ENCODE results near the gene RFPL2. TPM values are rescaled to one million over a fixed set of nuclear protein-coding genes. Genes with fewer than 3 reads are reported as not detected.

Gene RFPL2
- total RNA-seq, 1 experiment from 2014 or later: 0.48 TPM

DNA sequence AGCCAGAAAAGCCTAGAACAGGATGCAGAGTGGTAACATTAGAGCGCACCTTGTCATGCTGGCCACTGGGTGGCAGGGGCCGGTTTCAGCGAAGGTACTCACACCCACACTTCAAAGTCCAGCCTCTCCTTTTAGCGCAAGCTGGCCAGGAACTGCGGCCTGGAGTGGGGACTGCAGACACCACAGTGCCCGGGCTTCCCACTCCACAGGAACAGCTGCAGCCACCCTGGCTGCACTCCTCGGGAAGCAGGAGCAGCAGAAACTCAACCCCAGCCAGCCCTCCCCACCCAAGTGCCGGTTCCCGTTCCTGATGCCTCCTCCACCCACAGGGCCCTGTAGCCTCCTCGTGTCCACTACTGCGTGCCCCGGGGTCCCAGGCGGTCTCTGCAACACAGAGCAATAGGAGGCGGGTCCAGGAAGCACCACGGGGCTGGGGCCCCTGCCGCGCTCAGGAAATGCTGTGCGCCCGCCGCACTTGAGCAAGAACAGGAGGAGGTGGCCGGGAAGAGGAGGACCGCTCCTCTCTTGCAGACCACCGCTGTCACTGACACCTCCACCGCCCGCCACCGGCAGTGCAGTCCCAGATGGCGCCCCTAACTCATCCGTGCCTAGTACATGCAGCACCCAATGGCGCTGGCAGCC is 2.2 kb downstream of the RFPL2 start (continued):
- TF ChIP-seq NFATC4 (CRISPR knock-in tag; IDR thresholded peaks at IDR 0.05): no peak
- TF ChIP-seq, protein P1, sequence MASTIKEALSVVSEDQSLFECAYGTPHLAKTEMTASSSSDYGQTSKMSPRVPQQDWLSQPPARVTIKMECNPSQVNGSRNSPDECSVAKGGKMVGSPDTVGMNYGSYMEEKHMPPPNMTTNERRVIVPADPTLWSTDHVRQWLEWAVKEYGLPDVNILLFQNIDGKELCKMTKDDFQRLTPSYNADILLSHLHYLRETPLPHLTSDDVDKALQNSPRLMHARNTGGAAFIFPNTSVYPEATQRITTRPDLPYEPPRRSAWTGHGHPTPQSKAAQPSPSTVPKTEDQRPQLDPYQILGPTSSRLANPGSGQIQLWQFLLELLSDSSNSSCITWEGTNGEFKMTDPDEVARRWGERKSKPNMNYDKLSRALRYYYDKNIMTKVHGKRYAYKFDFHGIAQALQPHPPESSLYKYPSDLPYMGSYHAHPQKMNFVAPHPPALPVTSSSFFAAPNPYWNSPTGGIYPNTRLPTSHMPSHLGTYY (CRISPR knock-in tag; IDR thresholded peaks at IDR 0.05): no peak
- TF ChIP-seq, protein P2, sequence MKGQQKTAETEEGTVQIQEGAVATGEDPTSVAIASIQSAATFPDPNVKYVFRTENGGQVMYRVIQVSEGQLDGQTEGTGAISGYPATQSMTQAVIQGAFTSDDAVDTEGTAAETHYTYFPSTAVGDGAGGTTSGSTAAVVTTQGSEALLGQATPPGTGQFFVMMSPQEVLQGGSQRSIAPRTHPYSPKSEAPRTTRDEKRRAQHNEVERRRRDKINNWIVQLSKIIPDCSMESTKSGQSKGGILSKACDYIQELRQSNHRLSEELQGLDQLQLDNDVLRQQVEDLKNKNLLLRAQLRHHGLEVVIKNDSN (CRISPR knock-in tag; IDR thresholded peaks at IDR 0.05): no peak
- TF ChIP-seq, protein P3, sequence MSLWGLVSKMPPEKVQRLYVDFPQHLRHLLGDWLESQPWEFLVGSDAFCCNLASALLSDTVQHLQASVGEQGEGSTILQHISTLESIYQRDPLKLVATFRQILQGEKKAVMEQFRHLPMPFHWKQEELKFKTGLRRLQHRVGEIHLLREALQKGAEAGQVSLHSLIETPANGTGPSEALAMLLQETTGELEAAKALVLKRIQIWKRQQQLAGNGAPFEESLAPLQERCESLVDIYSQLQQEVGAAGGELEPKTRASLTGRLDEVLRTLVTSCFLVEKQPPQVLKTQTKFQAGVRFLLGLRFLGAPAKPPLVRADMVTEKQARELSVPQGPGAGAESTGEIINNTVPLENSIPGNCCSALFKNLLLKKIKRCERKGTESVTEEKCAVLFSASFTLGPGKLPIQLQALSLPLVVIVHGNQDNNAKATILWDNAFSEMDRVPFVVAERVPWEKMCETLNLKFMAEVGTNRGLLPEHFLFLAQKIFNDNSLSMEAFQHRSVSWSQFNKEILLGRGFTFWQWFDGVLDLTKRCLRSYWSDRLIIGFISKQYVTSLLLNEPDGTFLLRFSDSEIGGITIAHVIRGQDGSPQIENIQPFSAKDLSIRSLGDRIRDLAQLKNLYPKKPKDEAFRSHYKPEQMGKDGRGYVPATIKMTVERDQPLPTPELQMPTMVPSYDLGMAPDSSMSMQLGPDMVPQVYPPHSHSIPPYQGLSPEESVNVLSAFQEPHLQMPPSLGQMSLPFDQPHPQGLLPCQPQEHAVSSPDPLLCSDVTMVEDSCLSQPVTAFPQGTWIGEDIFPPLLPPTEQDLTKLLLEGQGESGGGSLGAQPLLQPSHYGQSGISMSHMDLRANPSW (CRISPR knock-in tag; conservative IDR thresholded peaks at IDR 0.05; ENCODE audit: low read depth): no peak
- no peak for TF ChIP-seq ATF1 (CRISPR knock-in tag; IDR thresholded peaks at IDR 0.05)
- no peak for TF ChIP-seq KAT7 (CRISPR knock-in tag; IDR thresholded peaks at IDR 0.05; ENCODE audit: borderline replicate concordance)
- no peak for TF ChIP-seq ELF4 (CRISPR knock-in tag; IDR thresholded peaks at IDR 0.05; ENCODE audit: low read depth)
- TF ChIP-seq, protein P4, sequence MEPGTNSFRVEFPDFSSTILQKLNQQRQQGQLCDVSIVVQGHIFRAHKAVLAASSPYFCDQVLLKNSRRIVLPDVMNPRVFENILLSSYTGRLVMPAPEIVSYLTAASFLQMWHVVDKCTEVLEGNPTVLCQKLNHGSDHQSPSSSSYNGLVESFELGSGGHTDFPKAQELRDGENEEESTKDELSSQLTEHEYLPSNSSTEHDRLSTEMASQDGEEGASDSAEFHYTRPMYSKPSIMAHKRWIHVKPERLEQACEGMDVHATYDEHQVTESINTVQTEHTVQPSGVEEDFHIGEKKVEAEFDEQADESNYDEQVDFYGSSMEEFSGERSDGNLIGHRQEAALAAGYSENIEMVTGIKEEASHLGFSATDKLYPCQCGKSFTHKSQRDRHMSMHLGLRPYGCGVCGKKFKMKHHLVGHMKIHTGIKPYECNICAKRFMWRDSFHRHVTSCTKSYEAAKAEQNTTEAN (CRISPR knock-in tag; IDR thresholded peaks at IDR 0.05): no peak
- TF ChIP-seq ZNF219 (CRISPR knock-in tag; IDR thresholded peaks at IDR 0.05; ENCODE audit: borderline replicate concordance): no peak
- TF ChIP-seq, protein P5, sequence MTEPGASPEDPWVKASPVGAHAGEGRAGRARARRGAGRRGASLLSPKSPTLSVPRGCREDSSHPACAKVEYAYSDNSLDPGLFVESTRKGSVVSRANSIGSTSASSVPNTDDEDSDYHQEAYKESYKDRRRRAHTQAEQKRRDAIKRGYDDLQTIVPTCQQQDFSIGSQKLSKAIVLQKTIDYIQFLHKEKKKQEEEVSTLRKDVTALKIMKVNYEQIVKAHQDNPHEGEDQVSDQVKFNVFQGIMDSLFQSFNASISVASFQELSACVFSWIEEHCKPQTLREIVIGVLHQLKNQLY (CRISPR knock-in tag; IDR thresholded peaks at IDR 0.05): no peak
- TF ChIP-seq, protein P6, sequence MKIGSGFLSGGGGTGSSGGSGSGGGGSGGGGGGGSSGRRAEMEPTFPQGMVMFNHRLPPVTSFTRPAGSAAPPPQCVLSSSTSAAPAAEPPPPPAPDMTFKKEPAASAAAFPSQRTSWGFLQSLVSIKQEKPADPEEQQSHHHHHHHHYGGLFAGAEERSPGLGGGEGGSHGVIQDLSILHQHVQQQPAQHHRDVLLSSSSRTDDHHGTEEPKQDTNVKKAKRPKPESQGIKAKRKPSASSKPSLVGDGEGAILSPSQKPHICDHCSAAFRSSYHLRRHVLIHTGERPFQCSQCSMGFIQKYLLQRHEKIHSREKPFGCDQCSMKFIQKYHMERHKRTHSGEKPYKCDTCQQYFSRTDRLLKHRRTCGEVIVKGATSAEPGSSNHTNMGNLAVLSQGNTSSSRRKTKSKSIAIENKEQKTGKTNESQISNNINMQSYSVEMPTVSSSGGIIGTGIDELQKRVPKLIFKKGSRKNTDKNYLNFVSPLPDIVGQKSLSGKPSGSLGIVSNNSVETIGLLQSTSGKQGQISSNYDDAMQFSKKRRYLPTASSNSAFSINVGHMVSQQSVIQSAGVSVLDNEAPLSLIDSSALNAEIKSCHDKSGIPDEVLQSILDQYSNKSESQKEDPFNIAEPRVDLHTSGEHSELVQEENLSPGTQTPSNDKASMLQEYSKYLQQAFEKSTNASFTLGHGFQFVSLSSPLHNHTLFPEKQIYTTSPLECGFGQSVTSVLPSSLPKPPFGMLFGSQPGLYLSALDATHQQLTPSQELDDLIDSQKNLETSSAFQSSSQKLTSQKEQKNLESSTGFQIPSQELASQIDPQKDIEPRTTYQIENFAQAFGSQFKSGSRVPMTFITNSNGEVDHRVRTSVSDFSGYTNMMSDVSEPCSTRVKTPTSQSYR (CRISPR knock-in tag; IDR thresholded peaks at IDR 0.05): no peak
- TF ChIP-seq, protein P7, sequence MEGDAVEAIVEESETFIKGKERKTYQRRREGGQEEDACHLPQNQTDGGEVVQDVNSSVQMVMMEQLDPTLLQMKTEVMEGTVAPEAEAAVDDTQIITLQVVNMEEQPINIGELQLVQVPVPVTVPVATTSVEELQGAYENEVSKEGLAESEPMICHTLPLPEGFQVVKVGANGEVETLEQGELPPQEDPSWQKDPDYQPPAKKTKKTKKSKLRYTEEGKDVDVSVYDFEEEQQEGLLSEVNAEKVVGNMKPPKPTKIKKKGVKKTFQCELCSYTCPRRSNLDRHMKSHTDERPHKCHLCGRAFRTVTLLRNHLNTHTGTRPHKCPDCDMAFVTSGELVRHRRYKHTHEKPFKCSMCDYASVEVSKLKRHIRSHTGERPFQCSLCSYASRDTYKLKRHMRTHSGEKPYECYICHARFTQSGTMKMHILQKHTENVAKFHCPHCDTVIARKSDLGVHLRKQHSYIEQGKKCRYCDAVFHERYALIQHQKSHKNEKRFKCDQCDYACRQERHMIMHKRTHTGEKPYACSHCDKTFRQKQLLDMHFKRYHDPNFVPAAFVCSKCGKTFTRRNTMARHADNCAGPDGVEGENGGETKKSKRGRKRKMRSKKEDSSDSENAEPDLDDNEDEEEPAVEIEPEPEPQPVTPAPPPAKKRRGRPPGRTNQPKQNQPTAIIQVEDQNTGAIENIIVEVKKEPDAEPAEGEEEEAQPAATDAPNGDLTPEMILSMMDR (IDR thresholded peaks at IDR 0.05): peak; percentile 37
- TF ChIP-seq SMAD3 (CRISPR knock-in tag; IDR thresholded peaks at IDR 0.05; ENCODE audit: borderline replicate concordance): no peak

DNA sequence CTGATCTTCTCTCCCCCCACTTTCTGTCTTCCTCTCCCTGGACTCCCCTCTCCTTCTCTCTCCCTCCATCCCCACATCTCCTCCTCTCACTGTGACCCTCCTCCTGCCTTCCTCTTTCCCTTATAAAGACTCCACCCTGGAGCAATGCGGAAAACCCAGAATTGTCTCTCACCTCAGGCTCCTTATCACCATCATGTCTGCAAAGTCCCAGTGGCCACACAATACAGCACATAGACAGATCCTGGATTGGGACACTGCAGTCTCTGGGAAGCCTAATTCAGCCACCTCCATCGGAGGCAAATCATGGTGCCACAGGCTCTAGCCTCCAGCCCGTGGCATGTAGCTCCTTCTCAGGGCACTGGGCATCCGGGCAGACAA is 2.7 kb downstream of the RFPL2 start:
- ChIA-PET CTCF (interaction anchor here (0.6 to 2.7 kb wide), 27 partner anchors 9 to 360 kb away, joined by 3 to 21 read pairs (median 4); partner anchors contain the start of gene RTCB), POLR2A (no interaction called here)
- no peak for ATAC-seq
- Mint-ChIP-seq H3K4me1 (peaks cover 52% of the 10 kb centered on the region), H3K27me3 (ENCODE audit: low read depth) (peaks cover 60% of the 10 kb centered on the region), H3K9me3 (no peaks in the 10 kb centered on the region), H3K36me3 (no peaks in the 10 kb centered on the region), H3K4me3 (peak overlapping the region; percentile 82; the same call in 1 of the 2 replicates), H3K27ac (no peak overlapping the region)
- no peak for DNase-seq (ENCODE audit: low spot score)
- TF ChIP-seq ZNF396 (CRISPR knock-in tag; IDR thresholded peaks at IDR 0.05; ENCODE audit: borderline replicate concordance): no peak
- TF ChIP-seq, protein P8, sequence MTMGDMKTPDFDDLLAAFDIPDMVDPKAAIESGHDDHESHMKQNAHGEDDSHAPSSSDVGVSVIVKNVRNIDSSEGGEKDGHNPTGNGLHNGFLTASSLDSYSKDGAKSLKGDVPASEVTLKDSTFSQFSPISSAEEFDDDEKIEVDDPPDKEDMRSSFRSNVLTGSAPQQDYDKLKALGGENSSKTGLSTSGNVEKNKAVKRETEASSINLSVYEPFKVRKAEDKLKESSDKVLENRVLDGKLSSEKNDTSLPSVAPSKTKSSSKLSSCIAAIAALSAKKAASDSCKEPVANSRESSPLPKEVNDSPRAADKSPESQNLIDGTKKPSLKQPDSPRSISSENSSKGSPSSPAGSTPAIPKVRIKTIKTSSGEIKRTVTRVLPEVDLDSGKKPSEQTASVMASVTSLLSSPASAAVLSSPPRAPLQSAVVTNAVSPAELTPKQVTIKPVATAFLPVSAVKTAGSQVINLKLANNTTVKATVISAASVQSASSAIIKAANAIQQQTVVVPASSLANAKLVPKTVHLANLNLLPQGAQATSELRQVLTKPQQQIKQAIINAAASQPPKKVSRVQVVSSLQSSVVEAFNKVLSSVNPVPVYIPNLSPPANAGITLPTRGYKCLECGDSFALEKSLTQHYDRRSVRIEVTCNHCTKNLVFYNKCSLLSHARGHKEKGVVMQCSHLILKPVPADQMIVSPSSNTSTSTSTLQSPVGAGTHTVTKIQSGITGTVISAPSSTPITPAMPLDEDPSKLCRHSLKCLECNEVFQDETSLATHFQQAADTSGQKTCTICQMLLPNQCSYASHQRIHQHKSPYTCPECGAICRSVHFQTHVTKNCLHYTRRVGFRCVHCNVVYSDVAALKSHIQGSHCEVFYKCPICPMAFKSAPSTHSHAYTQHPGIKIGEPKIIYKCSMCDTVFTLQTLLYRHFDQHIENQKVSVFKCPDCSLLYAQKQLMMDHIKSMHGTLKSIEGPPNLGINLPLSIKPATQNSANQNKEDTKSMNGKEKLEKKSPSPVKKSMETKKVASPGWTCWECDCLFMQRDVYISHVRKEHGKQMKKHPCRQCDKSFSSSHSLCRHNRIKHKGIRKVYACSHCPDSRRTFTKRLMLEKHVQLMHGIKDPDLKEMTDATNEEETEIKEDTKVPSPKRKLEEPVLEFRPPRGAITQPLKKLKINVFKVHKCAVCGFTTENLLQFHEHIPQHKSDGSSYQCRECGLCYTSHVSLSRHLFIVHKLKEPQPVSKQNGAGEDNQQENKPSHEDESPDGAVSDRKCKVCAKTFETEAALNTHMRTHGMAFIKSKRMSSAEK (CRISPR knock-in tag; IDR thresholded peaks at IDR 0.05; ENCODE audit: borderline replicate concordance): no peak
- no peak for TF ChIP-seq TCF7 (CRISPR knock-in tag; IDR thresholded peaks at IDR 0.05; ENCODE audit: low read depth)
- TF ChIP-seq CREB1 (CRISPR knock-in tag; IDR thresholded peaks at IDR 0.05): no peak

Measured in WTC11 (cell line).